ENCODE data around the gene MYO1B.

MYO1B gene

DNA sequence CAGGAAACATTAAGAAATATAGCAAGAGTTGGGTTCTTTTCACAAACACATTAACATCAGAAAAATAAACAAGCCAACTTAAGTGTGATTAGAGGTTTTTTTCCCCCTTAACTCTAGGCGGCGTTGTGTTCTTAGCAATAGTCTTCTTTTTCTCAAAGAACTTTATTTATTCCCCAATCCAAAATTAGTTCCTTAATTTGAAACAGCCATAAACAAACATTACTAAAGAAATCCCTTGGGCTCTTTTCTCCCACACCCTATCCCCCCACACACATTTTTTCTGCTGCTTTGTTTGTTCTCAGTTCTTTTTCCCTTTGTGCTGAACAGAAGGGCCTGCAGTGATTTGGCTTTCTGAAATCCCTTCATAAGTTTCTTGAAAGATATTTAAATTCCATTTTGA, 13.2 kb upstream of the MYO1B start:
- no peak overlapping the region for H3K4me3 ChIP-seq (ENCODE audit: low read depth, low read length)
- TF ChIP-seq, protein P1, sequence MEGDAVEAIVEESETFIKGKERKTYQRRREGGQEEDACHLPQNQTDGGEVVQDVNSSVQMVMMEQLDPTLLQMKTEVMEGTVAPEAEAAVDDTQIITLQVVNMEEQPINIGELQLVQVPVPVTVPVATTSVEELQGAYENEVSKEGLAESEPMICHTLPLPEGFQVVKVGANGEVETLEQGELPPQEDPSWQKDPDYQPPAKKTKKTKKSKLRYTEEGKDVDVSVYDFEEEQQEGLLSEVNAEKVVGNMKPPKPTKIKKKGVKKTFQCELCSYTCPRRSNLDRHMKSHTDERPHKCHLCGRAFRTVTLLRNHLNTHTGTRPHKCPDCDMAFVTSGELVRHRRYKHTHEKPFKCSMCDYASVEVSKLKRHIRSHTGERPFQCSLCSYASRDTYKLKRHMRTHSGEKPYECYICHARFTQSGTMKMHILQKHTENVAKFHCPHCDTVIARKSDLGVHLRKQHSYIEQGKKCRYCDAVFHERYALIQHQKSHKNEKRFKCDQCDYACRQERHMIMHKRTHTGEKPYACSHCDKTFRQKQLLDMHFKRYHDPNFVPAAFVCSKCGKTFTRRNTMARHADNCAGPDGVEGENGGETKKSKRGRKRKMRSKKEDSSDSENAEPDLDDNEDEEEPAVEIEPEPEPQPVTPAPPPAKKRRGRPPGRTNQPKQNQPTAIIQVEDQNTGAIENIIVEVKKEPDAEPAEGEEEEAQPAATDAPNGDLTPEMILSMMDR (IDR thresholded peaks at IDR 0.05; ENCODE audit: control insufficient read depth, extremely low read depth, insufficient read depth), result peak; percentile 61
- no peak for DNase-seq (ENCODE audit: low read depth)

- no peak for DNase-seq (ENCODE audit: low read depth)
- TF ChIP-seq, protein P1 (IDR thresholded peaks at IDR 0.05; ENCODE audit: control insufficient read depth, extremely low read depth, insufficient read depth), result no peak
Observed at GRCh38 chr2:191233533-191233932, 11.7 kb upstream of the MYO1B start.

GRCh38 chr2:191234376-191234775, 10.8 kb upstream of the MYO1B start:
- TF ChIP-seq, protein P1 (IDR thresholded peaks at IDR 0.05; ENCODE audit: control insufficient read depth, extremely low read depth, insufficient read depth), result no peak
- DNase-seq (ENCODE audit: low read depth), result no peak
- no peak overlapping the region for H3K4me3 ChIP-seq (ENCODE audit: low read depth, low read length)

More at GRCh38 chr2:191233533-191233932, 11.7 kb upstream of the MYO1B start:
- no peak overlapping the region for H3K4me3 ChIP-seq (ENCODE audit: low read depth, low read length)

DNA sequence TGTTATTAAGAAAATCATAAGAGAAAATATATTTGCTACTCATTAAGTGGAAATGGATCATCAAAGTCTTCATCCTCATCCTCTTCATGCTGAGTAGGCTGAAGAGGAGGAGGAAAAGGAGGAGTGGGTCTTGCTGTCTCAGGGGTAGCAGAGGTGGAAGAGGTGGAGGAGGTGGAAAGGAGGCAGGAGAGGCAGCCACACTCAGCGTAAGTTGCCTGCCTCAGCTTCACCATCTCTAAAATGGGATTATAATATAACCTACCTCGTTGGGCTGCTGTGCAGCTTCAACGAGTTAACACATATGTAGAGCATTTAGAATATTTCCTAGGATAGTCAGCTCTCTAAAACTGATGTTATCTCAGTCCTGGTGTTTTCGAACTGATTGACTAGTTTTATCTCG, 4.3 kb upstream of the MYO1B start:
- no peak overlapping the region for H3K4me3 ChIP-seq (ENCODE audit: low read depth, low read length)
- TF ChIP-seq, protein P1 (IDR thresholded peaks at IDR 0.05; ENCODE audit: control insufficient read depth, extremely low read depth, insufficient read depth), result no peak
- no peak for DNase-seq (ENCODE audit: low read depth)

DNA sequence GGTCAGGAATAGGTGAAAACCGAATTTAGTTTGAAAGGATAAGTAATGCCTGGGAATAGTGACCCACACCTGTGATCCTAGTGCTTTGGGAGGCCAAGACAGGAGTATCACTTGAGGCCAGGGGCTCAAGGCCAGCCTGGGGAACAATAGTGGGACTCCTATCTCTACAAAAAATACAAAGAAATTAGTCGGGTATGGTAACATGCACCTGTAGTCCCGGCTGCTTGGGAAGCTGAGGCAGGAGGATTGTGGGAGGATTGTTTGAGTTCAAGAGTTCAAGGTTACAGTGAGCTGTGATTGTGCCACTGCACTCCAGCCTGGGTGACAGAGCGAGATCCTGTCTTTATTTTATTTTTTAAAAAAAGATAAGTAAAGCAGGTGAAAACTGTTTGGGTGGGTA, 3.8 kb upstream of the MYO1B start:
- no peak for DNase-seq (ENCODE audit: low read depth)
- TF ChIP-seq, protein P1 (IDR thresholded peaks at IDR 0.05; ENCODE audit: control insufficient read depth, extremely low read depth, insufficient read depth), result no peak
- no peak overlapping the region for H3K4me3 ChIP-seq (ENCODE audit: low read depth, low read length)

DNA sequence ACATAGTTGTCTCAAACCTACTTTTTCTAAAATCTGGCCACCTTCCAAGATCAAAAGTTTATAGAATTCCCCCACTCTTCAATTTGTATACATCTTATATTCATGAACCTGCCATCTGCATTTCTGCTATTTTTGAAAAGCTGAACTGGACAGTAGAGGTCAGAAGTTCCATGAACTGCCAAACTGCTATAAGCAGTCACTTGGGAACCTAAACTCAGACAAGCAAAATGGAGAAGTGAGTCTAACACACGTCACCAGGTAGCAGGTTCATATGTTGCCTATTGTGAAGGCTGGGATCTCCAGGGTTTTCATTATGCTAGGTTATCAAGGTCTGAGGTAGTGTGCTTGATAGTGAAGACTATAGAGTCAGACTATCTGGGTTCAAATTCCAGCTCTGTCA, 2.0 kb upstream of the MYO1B start:
- H3K4me3 ChIP-seq (ENCODE audit: low read depth, low read length), result no peak overlapping the region
- TF ChIP-seq, protein P1 (IDR thresholded peaks at IDR 0.05; ENCODE audit: control insufficient read depth, extremely low read depth, insufficient read depth), result no peak
- no peak for DNase-seq (ENCODE audit: low read depth)

- TF ChIP-seq, protein P1 (IDR thresholded peaks at IDR 0.05; ENCODE audit: control insufficient read depth, extremely low read depth, insufficient read depth), result no peak
- no peak for DNase-seq (ENCODE audit: low read depth)
- H3K4me3 ChIP-seq (ENCODE audit: low read depth, low read length), result no peak overlapping the region
Observed at GRCh38 chr2:191244350-191244749, 854 bp upstream of the MYO1B start.
